Activated CD4-positive, alpha-beta T cell treated with anti-CD3 and anti-CD28 coated beads, Interleukin-10, Interleukin-2, amounts not matched to agents 100 ng/mL and 50 ng/mL, durations not matched to agents 16 hours and 8 hours (primary cell): Measurements from ENCODE around the gene HUNK.
"Not testable (repeated sequence)": the region's sequence is repeated elsewhere in the genome, so short reads cannot be mapped to it uniquely, and the experiment has no call there.

ENCODE experiments used
- DNase-seq: peaks from one replicate; pipeline ENCODE4 v3.0.0-alpha.2; 2020

HUNK gene

GRCh38 chr21:31924548-31924947, 51.7 kb downstream of the HUNK start:
- no peak for DNase-seq

- no peak for DNase-seq
Observed at GRCh38 chr21:31926498-31926897, 53.7 kb downstream of the HUNK start.

GRCh38 chr21:31927689-31928353, 55.0 kb downstream of the HUNK start:
- DNase-seq: no peak

GRCh38 chr21:31928656-31929055, 55.8 kb downstream of the HUNK start:
- no peak for DNase-seq

GRCh38 chr21:31929548-31929947, 56.7 kb downstream of the HUNK start:
- no peak for DNase-seq

- DNase-seq: no peak
Observed at GRCh38 chr21:31930001-31930400, 57.2 kb downstream of the HUNK start.

GRCh38 chr21:31931644-31932469, 59.0 kb downstream of the HUNK start:
- no peak for DNase-seq

- DNase-seq: no peak
Observed at GRCh38 chr21:31932470-31932764, 59.6 kb downstream of the HUNK start.

- no peak for DNase-seq
Observed at GRCh38 chr21:31937303-31937702, 64.5 kb downstream of the HUNK start.

- no peak for DNase-seq
Observed at GRCh38 chr21:31938330-31939301, 65.8 kb downstream of the HUNK start.

- DNase-seq: no peak
Observed at GRCh38 chr21:31941694-31942093, 68.9 kb downstream of the HUNK start.

GRCh38 chr21:31943561-31943960, 70.7 kb downstream of the HUNK start:
- DNase-seq: no peak

- no peak for DNase-seq
Observed at GRCh38 chr21:31945141-31945540, 72.3 kb downstream of the HUNK start.

- no peak for DNase-seq
Observed at GRCh38 chr21:31945546-31945945, 72.7 kb downstream of the HUNK start.

- DNase-seq: no peak
Observed at GRCh38 chr21:31946231-31946630, 73.4 kb downstream of the HUNK start.

GRCh38 chr21:31946876-31947550, 74.2 kb downstream of the HUNK start:
- not testable (repeated sequence) for DNase-seq

- DNase-seq: no peak
Observed at GRCh38 chr21:31948676-31949075, 75.9 kb downstream of the HUNK start.

- no peak for DNase-seq
Observed at GRCh38 chr21:31952828-31953227, 80.0 kb downstream of the HUNK start.

- DNase-seq: no peak
Observed at GRCh38 chr21:31957631-31958030, 84.8 kb downstream of the HUNK start.

- no peak for DNase-seq
Observed at GRCh38 chr21:31959881-31960280, 87.1 kb downstream of the HUNK start.

GRCh38 chr21:31961027-31961426, 88.2 kb downstream of the HUNK start:
- DNase-seq: no peak

- no peak for DNase-seq
Observed at GRCh38 chr21:31961704-31962103, 88.9 kb downstream of the HUNK start.

GRCh38 chr21:31964692-31965091, 91.9 kb downstream of the HUNK start:
- no peak for DNase-seq
